GM13976 (cell line): ENCODE data around the gene TIMP3.

Experiments
- DNase-seq: peaks from one replicate; pipeline ENCODE4 v3.0.0; 2012; ENCODE audit warnings: low spot score
- CTCF ChIP-seq: IDR thresholded peaks from 2 replicates; pipeline ENCODE4 v1.5.1; 2012; ENCODE audit warnings: borderline replicate concordance, mild to moderate bottlenecking; ENCODE audit not compliant: insufficient read depth; ENCODE audit errors: extremely low read depth, missing control alignments, control extremely low read depth
- in situ Hi-C: fragments of 300-500 bp; cut with MboI; formaldehyde crosslinking; loops from one replicate; pipeline ENCODE4 v1.12.0; 2022; ENCODE audit warnings: low sequenced_read_pairs, mixed read lengths, inconsistent platforms; ENCODE audit not compliant: unreplicated experiment

Gene TIMP3

GRCh38 chr22:32858121-32858703 is 56.7 kb downstream of the TIMP3 start:
- DNase-seq, result no peak
- no peak for TF ChIP-seq CTCF
- in situ Hi-C loops, result no loop called here

- DNase-seq, result no peak
- in situ Hi-C loops, result no loop called here
- TF ChIP-seq CTCF, result no peak
Measured at GRCh38 chr22:32858957-32859356, 57.5 kb downstream of the TIMP3 start.

GRCh38 chr22:32859743-32860142 is 58.2 kb downstream of the TIMP3 start:
- in situ Hi-C loops, result no loop called here
- no peak for TF ChIP-seq CTCF

DNA sequence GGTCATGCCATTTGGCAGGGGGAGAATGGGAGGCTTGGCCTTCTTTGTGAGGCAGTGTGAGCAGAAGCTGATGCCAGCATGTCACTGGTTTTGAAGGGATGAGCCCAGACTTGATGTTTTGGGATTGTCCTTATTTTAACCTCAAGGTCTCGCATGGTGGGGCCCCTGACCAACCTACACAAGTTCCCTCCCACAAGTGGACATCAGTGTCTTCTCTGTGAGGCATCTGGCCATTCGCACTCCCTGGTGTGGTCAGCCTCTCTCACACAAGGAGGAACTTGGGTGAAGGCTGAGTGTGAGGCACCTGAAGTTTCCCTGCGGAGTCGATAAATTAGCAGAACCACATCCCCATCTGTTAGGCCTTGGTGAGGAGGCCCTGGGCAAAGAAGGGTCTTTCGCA is 59.8 kb downstream of the TIMP3 start:
- in situ Hi-C loops, result no loop called here
- no peak for DNase-seq
- TF ChIP-seq CTCF, result no peak

More at GRCh38 chr22:32859743-32860142, 58.2 kb downstream of the TIMP3 start:
- DNase-seq, result no peak

GRCh38 chr22:32862083-32862482 is 60.6 kb downstream of the TIMP3 start:
- DNase-seq, result no peak
- no peak for TF ChIP-seq CTCF
- in situ Hi-C loops, result no loop called here

DNA sequence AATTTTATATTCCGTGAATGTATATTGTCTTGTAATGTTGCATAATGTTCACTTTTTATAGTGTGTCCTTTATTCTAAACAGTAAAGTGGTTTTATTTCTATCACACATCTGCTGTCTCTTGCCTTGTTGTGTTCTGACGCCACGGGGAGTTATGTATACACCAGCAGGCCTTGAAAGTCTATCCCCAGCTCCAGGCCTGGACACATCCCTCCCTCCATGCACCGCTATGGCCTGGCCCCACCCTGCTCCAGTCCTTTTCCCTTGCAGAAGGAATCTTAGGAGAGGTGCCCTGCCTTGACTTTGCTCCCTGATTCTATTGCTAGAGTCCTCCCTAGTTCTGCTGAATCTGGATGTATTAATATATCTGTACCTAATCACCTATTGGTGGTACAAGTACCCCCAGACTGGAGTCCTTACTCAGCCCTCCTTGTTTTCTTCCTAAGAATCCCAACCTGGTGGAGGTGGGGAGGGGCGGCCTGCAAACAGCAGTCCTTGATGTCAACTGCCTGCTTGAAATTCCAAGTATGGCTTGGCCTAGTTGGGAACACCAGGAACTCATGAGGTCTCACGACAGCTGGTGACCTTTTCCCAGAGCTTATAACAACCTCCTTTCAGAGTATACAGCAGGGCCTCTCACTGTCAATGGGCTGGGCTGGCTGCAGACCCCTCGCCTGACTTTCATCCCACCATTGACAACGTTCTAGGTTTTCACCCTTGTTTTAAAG is 61.6 kb downstream of the TIMP3 start:
- DNase-seq, result no peak

More for the DNA sequence above, 61.6 kb downstream of the TIMP3 start:
- no peak for TF ChIP-seq CTCF
- in situ Hi-C loops, result no loop called here
